T-helper 2 cell (primary cell): Measurements from ENCODE around the gene SCAND1.
"Not testable (repeated sequence)": the region's sequence is repeated elsewhere in the genome, so short reads cannot be mapped to it uniquely, and the experiment has no call there.

ENCODE experiments used
- DNase-seq, 5 experiments: peaks; one replicate each; pipeline versions ENCODE4 v3.0.0 to v3.0.0-alpha.2; 2012 to 2022
- total RNA-seq, 2 donors: gene quantifications; one replicate each; lab custom pipeline; 2026; lab: John Stamatoyannopoulos, UW

Gene SCAND1
- 51.4 to 53.1 reads per million in 2 donors for total RNA-seq

GRCh38 chr20:35954200-35954906 lies at the start of gene SCAND1:
TSS of gene SCAND1 (minus strand) at chr20:35954502. CDS start at chr20:35954284, 218 bp downstream.
- peak; percentile 90 to 99 (median 96) for DNase-seq

- no peak for DNase-seq
Observed at GRCh38 chr20:36004045-36004444, 49.7 kb upstream of the SCAND1 start.

GRCh38 chr20:36002855-36003254 lies 48.6 kb upstream of the SCAND1 start:
- DNase-seq = no peak

GRCh38 chr20:36001331-36001730 lies 47.0 kb upstream of the SCAND1 start:
- DNase-seq = not testable (repeated sequence)

- DNase-seq = not testable (repeated sequence)
Observed at GRCh38 chr20:35996492-35996891, 42.2 kb upstream of the SCAND1 start.

GRCh38 chr20:35994994-35995453 lies 40.7 kb upstream of the SCAND1 start:
- peak; percentile 38 to 77 (median 71) for DNase-seq

- DNase-seq = peak in 3 of 5 experiments; percentile 11 to 67 (median 29)
Observed at GRCh38 chr20:35992713-35993335, 38.5 kb upstream of the SCAND1 start.

- DNase-seq = peak in 1 of 5 experiments; percentile 46
Observed at GRCh38 chr20:35991142-35991771, 37.0 kb upstream of the SCAND1 start.

- DNase-seq = no peak
Observed at GRCh38 chr20:35988910-35989463, 34.7 kb upstream of the SCAND1 start.

GRCh38 chr20:35985806-35986205 lies 31.5 kb upstream of the SCAND1 start:
- no peak for DNase-seq

- no peak for DNase-seq
Observed at GRCh38 chr20:35984382-35984781, 30.1 kb upstream of the SCAND1 start.

GRCh38 chr20:35981969-35982368 lies 27.7 kb upstream of the SCAND1 start:
- no peak for DNase-seq

- no peak for DNase-seq
Observed at GRCh38 chr20:35979544-35979943, 25.2 kb upstream of the SCAND1 start.

GRCh38 chr20:35978041-35978513 lies 23.8 kb upstream of the SCAND1 start:
- no peak for DNase-seq

- no peak for DNase-seq
Observed at GRCh38 chr20:35975576-35976373, 21.5 kb upstream of the SCAND1 start.

- no peak for DNase-seq
Observed at GRCh38 chr20:35974256-35974655, 20.0 kb upstream of the SCAND1 start.

- DNase-seq = no peak
Observed at GRCh38 chr20:35972462-35972861, 18.2 kb upstream of the SCAND1 start.

- no peak for DNase-seq
Observed at GRCh38 chr20:35971981-35972380, 17.7 kb upstream of the SCAND1 start.

GRCh38 chr20:35968930-35969329 lies 14.6 kb upstream of the SCAND1 start:
- no peak for DNase-seq

GRCh38 chr20:35967979-35968640 lies 13.8 kb upstream of the SCAND1 start, which contains the start of gene CNBD2:
TSS of gene CNBD2 (plus strand) at chr20:35968590. CDS start at chr20:35968763, 173 bp downstream.
- no peak for DNase-seq

- DNase-seq = no peak
Observed at GRCh38 chr20:35963878-35964277, 9.6 kb upstream of the SCAND1 start.

- peak in 1 of 5 experiments; percentile 5 for DNase-seq
Observed at GRCh38 chr20:35959291-35959690, 5.0 kb upstream of the SCAND1 start.
